ENCODE results near the gene NEGR1. TPM values are rescaled to one million over a fixed set of nuclear protein-coding genes. Genes with fewer than 3 reads are reported as not detected.

The NEGR1 gene
- total and polyA plus RNA-seq, 2 experiments from 2014 or later: 0.57 to 0.94 TPM

DNA sequence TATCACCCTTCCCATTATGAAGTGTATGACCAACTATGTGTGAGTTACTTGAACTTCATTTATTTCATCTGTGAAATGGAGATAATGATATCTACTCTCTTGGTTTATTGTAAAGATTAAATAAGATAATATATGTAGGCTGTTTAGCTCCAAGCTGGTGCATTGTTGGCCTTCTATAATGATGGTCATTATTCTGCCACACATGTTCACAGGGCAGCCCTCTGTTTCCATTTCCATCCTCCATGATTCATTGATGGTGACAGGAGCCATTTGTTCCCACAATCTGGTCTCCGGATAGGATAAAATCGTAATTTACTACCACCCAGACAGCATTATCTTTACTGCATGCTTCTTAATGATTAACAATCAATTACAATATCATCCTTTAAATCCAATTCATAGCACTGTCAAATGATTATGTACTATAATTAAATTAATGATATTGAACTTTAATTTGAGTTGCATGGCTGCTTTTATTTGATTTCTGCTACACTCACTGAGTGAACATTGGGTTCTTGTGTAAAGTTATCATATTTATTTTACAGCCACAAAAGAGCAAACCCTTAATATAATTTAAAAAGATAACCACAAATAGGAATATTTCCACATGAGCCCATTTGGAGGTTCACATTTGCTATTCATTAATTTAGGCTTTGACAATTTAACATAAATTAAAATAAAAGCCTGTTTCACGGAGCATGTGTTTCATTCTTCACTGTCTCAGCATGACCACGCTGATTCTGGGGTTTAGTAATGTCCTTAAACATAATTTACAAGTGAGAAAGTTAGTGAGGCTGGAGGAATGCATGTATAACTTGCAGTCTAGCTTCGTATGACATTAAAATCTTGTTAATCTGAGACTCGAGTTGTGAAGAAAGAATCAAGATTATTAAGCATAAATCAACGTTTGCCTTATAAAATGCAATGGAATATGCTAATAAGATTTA lies 605.1 kb downstream of the NEGR1 start:
- no peaks in the 10 kb centered on the region for H3K4me1 ChIP-seq (ENCODE audit: insufficient read depth)
- H3K27me3 Mint-ChIP-seq (ENCODE audit: insufficient read depth, low read depth, poor library complexity): no peaks in the 10 kb centered on the region
- no peaks in the 10 kb centered on the region for H3K9me2 ChIP-seq (ENCODE audit: insufficient read depth)
- H3K4me3 ChIP-seq: no peak overlapping the region
- DNase-seq (ENCODE audit: low spot score) (no peak), ATAC-seq (no peak)
- no peaks in the 10 kb centered on the region for H3K36me3 Mint-ChIP-seq (ENCODE audit: low read depth)
- no peak overlapping the region for H3K27ac Mint-ChIP-seq
- H3K9me3 Mint-ChIP-seq: no peaks in the 10 kb centered on the region; the same call in 2 of the 3 replicates
- TF ChIP-seq POLR2AphosphoS5 (IDR thresholded peaks at IDR 0.05; ENCODE audit: low read depth) (no peak), ZNF114 (CRISPR knock-in tag; IDR thresholded peaks at IDR 0.05) (no peak), ZNF331 (CRISPR knock-in tag; IDR thresholded peaks at IDR 0.05; ENCODE audit: low read depth) (no peak), JUNB (IDR thresholded peaks at IDR 0.05; ENCODE audit: unreplicated experiment) (no peak), EZH2 (IDR thresholded peaks at IDR 0.05; ENCODE audit: low read depth, unreplicated experiment) (no peak), NANOG (IDR thresholded peaks at IDR 0.05; ENCODE audit: borderline replicate concordance) (no peak), EZH2phosphoT487 (IDR thresholded peaks at IDR 0.05; ENCODE audit: unreplicated experiment) (no peak), CREB1 (CRISPR knock-in tag; IDR thresholded peaks at IDR 0.05; ENCODE audit: low read depth) (no peak), STAT1 (IDR thresholded peaks at IDR 0.05; ENCODE audit: unreplicated experiment) (no peak)
- TF ChIP-seq, protein P1, sequence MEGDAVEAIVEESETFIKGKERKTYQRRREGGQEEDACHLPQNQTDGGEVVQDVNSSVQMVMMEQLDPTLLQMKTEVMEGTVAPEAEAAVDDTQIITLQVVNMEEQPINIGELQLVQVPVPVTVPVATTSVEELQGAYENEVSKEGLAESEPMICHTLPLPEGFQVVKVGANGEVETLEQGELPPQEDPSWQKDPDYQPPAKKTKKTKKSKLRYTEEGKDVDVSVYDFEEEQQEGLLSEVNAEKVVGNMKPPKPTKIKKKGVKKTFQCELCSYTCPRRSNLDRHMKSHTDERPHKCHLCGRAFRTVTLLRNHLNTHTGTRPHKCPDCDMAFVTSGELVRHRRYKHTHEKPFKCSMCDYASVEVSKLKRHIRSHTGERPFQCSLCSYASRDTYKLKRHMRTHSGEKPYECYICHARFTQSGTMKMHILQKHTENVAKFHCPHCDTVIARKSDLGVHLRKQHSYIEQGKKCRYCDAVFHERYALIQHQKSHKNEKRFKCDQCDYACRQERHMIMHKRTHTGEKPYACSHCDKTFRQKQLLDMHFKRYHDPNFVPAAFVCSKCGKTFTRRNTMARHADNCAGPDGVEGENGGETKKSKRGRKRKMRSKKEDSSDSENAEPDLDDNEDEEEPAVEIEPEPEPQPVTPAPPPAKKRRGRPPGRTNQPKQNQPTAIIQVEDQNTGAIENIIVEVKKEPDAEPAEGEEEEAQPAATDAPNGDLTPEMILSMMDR (conservative IDR thresholded peaks at IDR 0.05; ENCODE audit: low read depth in 2 of 2): no peak
- TF ChIP-seq, protein P2, sequence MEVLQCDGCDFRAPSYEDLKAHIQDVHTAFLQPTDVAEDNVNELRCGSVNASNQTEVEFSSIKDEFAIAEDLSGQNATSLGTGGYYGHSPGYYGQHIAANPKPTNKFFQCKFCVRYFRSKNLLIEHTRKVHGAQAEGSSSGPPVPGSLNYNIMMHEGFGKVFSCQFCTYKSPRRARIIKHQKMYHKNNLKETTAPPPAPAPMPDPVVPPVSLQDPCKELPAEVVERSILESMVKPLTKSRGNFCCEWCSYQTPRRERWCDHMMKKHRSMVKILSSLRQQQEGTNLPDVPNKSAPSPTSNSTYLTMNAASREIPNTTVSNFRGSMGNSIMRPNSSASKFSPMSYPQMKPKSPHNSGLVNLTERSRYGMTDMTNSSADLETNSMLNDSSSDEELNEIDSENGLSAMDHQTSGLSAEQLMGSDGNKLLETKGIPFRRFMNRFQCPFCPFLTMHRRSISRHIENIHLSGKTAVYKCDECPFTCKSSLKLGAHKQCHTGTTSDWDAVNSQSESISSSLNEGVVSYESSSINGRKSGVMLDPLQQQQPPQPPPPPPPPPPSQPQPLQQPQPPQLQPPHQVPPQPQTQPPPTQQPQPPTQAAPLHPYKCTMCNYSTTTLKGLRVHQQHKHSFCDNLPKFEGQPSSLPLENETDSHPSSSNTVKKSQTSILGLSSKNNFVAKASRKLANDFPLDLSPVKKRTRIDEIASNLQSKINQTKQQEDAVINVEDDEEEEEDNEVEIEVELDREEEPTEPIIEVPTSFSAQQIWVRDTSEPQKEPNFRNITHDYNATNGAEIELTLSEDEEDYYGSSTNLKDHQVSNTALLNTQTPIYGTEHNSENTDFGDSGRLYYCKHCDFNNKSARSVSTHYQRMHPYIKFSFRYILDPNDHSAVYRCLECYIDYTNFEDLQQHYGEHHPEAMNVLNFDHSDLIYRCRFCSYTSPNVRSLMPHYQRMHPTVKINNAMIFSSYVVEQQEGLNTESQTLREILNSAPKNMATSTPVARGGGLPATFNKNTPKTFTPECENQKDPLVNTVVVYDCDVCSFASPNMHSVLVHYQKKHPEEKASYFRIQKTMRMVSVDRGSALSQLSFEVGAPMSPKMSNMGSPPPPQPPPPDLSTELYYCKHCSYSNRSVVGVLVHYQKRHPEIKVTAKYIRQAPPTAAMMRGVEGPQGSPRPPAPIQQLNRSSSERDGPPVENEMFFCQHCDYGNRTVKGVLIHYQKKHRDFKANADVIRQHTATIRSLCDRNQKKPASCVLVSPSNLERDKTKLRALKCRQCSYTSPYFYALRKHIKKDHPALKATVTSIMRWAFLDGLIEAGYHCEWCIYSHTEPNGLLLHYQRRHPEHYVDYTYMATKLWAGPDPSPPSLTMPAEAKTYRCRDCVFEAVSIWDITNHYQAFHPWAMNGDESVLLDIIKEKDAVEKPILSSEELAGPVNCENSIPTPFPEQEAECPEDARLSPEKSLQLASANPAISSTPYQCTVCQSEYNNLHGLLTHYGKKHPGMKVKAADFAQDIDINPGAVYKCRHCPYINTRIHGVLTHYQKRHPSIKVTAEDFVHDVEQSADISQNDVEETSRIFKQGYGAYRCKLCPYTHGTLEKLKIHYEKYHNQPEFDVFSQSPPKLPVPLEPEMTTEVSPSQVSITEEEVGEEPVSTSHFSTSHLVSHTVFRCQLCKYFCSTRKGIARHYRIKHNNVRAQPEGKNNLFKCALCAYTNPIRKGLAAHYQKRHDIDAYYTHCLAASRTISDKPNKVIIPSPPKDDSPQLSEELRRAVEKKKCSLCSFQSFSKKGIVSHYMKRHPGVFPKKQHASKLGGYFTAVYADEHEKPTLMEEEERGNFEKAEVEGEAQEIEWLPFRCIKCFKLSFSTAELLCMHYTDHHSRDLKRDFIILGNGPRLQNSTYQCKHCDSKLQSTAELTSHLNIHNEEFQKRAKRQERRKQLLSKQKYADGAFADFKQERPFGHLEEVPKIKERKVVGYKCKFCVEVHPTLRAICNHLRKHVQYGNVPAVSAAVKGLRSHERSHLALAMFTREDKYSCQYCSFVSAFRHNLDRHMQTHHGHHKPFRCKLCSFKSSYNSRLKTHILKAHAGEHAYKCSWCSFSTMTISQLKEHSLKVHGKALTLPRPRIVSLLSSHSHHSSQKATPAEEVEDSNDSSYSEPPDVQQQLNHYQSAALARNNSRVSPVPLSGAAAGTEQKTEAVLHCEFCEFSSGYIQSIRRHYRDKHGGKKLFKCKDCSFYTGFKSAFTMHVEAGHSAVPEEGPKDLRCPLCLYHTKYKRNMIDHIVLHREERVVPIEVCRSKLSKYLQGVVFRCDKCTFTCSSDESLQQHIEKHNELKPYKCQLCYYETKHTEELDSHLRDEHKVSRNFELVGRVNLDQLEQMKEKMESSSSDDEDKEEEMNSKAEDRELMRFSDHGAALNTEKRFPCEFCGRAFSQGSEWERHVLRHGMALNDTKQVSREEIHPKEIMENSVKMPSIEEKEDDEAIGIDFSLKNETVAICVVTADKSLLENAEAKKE (CRISPR knock-in tag; IDR thresholded peaks at IDR 0.05): no peak
- TF ChIP-seq, protein P3, sequence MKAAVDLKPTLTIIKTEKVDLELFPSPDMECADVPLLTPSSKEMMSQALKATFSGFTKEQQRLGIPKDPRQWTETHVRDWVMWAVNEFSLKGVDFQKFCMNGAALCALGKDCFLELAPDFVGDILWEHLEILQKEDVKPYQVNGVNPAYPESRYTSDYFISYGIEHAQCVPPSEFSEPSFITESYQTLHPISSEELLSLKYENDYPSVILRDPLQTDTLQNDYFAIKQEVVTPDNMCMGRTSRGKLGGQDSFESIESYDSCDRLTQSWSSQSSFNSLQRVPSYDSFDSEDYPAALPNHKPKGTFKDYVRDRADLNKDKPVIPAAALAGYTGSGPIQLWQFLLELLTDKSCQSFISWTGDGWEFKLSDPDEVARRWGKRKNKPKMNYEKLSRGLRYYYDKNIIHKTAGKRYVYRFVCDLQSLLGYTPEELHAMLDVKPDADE (IDR thresholded peaks at IDR 0.05): no peak
- TF ChIP-seq, protein P4, sequence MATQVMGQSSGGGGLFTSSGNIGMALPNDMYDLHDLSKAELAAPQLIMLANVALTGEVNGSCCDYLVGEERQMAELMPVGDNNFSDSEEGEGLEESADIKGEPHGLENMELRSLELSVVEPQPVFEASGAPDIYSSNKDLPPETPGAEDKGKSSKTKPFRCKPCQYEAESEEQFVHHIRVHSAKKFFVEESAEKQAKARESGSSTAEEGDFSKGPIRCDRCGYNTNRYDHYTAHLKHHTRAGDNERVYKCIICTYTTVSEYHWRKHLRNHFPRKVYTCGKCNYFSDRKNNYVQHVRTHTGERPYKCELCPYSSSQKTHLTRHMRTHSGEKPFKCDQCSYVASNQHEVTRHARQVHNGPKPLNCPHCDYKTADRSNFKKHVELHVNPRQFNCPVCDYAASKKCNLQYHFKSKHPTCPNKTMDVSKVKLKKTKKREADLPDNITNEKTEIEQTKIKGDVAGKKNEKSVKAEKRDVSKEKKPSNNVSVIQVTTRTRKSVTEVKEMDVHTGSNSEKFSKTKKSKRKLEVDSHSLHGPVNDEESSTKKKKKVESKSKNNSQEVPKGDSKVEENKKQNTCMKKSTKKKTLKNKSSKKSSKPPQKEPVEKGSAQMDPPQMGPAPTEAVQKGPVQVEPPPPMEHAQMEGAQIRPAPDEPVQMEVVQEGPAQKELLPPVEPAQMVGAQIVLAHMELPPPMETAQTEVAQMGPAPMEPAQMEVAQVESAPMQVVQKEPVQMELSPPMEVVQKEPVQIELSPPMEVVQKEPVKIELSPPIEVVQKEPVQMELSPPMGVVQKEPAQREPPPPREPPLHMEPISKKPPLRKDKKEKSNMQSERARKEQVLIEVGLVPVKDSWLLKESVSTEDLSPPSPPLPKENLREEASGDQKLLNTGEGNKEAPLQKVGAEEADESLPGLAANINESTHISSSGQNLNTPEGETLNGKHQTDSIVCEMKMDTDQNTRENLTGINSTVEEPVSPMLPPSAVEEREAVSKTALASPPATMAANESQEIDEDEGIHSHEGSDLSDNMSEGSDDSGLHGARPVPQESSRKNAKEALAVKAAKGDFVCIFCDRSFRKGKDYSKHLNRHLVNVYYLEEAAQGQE (IDR thresholded peaks at IDR 0.05; ENCODE audit: unreplicated experiment): no peak
- H3K79me2 ChIP-seq (replicated peaks; ENCODE audit: insufficient read depth): no peaks in the 10 kb centered on the region
- H3K4me2 ChIP-seq: no peak overlapping the region
- no peak overlapping the region for H2AFZ ChIP-seq
- H3K4me3 Mint-ChIP-seq: no peak overlapping the region
- H3K4me1 Mint-ChIP-seq: no peaks in the 10 kb centered on the region
- no peak overlapping the region for H3K27ac ChIP-seq (ENCODE audit: low read depth)
- H4K20me1 ChIP-seq (replicated peaks; ENCODE audit: insufficient read depth): no peaks in the 10 kb centered on the region
- H3F3A ChIP-seq (replicated peaks; ENCODE audit: low read depth): no peaks in the 10 kb centered on the region
- no peaks in the 10 kb centered on the region for H3K36me3 ChIP-seq (ENCODE audit: insufficient read depth)
- no peaks in the 10 kb centered on the region for H3K27me3 ChIP-seq (ENCODE audit: insufficient read depth)

Data from GM23338 (cell line).